Astrocyte of the cerebellum (primary cell): ENCODE results near the gene UBA1.

Experiments used
- DNase-seq: peaks from one replicate; pipeline ENCODE4 v3.0.0-alpha.2; 2011; ENCODE audit warnings: low read depth
- H3K4me3 ChIP-seq: 2 replicates; pipeline ENCODE4 v1.5.1; 2011; ENCODE audit warnings: mild to moderate bottlenecking, low read depth, low read length, moderate library complexity
- in situ Hi-C: cut with HindIII; loops from 2 replicates; pipeline ENCODE4 v1.10.0; 2017; ENCODE audit warnings: low sequenced_read_pairs
- TF ChIP-seq, protein P1 (sequence below): IDR thresholded peaks from 2 replicates; pipeline ENCODE4 v1.5.1; 2012; ENCODE audit warnings: low read length, low read depth, moderate library complexity, mild to moderate bottlenecking; ENCODE audit errors: missing control alignments

UBA1 gene

DNA sequence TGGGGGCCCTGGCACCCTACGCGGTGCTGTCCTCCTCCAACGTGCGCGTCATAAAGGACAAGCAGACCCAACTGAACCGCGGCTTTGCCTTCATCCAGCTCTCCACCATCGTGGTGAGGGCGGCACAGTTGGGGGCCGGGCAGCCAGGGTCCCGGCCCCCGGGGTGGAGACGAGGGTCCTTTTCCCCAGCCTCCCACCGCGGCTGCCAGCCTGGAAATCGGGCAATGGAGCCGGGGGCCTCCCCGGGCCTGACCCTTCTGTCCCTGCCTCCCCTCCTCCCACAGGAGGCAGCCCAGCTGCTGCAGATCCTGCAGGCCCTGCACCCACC lies 13.7 kb upstream of the UBA1 start:
- TF ChIP-seq, protein P1, sequence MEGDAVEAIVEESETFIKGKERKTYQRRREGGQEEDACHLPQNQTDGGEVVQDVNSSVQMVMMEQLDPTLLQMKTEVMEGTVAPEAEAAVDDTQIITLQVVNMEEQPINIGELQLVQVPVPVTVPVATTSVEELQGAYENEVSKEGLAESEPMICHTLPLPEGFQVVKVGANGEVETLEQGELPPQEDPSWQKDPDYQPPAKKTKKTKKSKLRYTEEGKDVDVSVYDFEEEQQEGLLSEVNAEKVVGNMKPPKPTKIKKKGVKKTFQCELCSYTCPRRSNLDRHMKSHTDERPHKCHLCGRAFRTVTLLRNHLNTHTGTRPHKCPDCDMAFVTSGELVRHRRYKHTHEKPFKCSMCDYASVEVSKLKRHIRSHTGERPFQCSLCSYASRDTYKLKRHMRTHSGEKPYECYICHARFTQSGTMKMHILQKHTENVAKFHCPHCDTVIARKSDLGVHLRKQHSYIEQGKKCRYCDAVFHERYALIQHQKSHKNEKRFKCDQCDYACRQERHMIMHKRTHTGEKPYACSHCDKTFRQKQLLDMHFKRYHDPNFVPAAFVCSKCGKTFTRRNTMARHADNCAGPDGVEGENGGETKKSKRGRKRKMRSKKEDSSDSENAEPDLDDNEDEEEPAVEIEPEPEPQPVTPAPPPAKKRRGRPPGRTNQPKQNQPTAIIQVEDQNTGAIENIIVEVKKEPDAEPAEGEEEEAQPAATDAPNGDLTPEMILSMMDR, result no peak
- no peak for DNase-seq
- in situ Hi-C loops, result no loop called here
- H3K4me3 ChIP-seq, result no peak overlapping the region

DNA sequence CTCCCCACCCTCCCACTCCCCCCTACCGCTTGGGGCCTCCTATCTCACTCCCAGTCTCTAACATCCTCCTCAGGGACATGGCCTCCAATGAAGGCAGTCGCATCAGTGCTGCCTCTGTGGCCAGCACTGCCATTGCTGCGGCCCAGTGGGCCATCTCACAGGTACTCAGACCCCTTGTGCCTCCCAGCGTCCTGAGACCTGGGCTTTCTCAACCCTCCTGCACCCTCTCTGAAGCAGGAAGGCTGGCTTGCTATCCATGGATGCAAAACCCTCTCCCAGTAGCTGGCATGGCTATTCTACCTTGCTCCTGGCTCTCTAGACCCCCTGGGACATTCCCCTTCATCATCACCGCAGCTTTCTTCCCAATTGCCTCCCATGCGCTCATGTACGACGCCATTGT lies 13.3 kb upstream of the UBA1 start:
- DNase-seq, result no peak
- TF ChIP-seq, protein P1, result no peak

DNA sequence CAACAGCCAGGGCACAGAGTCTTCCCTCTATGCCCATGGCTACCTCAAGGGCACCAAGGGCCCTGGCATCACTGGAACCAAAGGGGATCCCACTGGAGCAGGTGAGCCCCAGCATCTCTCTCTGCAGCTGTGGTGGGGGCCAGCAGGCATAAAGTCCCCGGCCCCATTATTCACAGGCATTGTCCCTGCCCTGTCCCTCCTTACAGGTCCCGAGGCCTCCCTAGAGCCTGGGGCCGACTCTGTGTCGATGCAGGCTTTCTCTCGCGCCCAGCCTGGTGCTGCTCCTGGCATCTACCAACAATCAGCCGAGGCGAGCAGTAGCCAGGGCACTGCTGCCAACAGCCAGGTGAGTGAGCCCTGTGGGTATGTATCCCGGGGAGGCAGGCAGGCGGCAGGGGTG lies 12.3 kb upstream of the UBA1 start:
- no peak for DNase-seq
- TF ChIP-seq, protein P1, result no peak
- in situ Hi-C loops, result no loop called here
- no peak overlapping the region for H3K4me3 ChIP-seq

More for the DNA sequence above, 13.3 kb upstream of the UBA1 start:
- H3K4me3 ChIP-seq, result no peak overlapping the region
- in situ Hi-C loops, result no loop called here

DNA sequence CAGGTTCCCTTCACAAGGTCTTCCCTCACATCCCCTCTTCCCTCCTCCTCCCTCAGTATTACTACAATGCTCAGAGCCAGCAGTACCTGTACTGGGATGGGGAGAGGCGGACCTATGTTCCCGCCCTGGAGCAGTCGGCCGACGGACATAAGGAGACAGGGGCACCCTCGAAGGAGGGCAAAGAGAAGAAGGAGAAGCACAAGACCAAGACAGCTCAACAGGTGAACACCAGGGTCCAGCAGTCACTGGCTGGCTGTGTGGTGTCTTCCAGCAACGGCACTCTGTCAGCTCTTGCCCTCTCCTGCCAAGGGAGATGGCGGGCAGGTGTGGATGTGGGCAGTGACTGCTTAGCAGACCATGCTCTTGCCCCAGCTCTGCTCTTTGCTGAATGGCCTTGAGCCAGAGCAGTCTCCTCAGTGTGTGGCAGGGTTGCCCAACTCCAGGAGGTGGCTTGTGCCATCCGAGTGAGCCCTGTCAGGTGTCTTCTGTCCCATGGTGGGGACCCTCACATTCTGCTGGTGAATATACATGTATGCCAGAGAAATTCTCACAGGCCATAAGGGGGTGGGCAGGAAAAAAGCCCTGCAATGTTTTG lies 11.4 kb upstream of the UBA1 start:
- in situ Hi-C loops, result no loop called here
- no peak overlapping the region for H3K4me3 ChIP-seq
- TF ChIP-seq, protein P1, result no peak
- DNase-seq, result no peak

DNA sequence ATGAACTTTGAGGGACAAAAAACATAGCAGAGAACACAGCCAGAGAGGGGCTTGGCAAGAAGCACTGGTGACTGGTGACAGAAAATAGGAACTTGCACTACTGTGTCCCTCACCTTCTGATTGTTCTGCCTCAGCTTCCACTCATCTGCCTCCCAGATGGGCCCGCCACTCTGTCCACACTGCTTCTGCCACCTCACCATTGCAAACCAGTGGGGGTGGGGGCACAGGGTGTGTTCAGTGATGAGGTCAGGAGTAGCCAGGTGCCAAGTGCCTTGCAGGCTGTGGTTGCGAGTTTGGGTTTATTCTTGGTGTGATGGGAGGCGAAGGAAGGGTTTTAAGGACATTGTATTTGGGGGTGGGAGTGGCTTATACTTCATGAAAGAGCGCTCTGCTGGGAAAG lies 9.1 kb upstream of the UBA1 start:
- TF ChIP-seq, protein P1, result no peak
- no peak overlapping the region for H3K4me3 ChIP-seq
- in situ Hi-C loops, result no loop called here
- no peak for DNase-seq

DNA sequence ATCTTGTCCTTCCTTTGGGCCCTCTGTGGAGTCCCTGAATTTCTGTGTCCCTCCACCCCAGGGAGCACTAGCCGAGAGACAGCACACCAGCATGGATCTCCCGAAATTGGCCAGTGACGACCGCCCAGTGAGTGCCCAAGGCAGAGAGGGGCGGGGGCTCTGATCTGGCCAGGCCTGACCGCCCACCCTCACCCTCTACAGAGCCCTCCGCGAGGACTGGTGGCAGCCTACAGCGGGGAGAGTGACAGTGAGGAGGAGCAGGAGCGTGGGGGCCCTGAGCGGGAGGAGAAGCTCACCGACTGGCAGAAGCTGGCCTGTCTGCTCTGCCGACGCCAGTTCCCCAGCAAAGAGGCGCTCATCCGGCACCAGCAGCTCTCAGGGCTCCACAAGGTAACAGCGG lies 8.4 kb upstream of the UBA1 start:
- in situ Hi-C loops, result no loop called here
- H3K4me3 ChIP-seq, result no peak overlapping the region
- no peak for DNase-seq
- TF ChIP-seq, protein P1, result no peak

DNA sequence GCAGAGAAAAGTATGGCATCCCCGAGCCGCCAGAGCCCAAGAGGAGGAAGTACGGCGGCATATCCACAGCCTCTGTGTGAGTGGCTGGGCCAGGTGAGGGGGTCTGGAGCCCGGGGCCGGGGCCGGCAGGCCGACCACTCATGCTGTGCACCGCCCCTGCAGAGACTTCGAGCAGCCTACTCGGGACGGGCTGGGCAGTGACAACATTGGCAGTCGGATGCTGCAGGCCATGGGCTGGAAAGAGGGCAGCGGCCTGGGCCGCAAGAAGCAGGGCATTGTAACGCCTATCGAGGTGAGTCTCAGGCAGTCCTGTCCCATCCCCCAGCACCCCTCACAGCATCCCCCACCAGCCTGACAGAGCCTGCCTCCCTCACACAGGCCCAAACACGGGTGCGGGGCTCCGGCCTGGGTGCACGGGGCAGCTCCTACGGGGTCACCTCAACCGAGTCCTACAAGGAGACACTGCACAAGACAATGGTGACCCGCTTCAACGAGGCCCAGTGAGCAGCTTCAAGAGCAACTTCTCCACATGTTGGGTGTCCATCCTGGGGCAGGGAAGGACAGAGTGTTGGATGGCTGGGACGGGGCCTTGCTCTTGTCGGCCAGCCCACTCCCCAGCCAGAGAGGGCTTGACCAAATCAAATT lies 7.4 kb upstream of the UBA1 start:
- H3K4me3 ChIP-seq, result no peak overlapping the region
- DNase-seq, result no peak
- in situ Hi-C loops, result no loop called here
- TF ChIP-seq, protein P1, result no peak
